Lower leg skin (tissue), 4 donors: Measurements from ENCODE around the gene FOXP1. TPM values are rescaled to one million over a fixed set of nuclear protein-coding genes. Genes with fewer than 3 reads are reported as not detected.

Source experiments
- DNase-seq, 2 donors: peaks; one replicate each; pipeline ENCODE4 v3.0.0-alpha.2; 2019; ENCODE audit warnings: low spot score in 2 of 2
- H3K4me3 ChIP-seq: fragments of 200-600 bp; sonication (generic); 2 replicates; pipeline ENCODE4 v1.5.1; 2017; ENCODE audit warnings: mild to moderate bottlenecking, low read depth; ENCODE audit not compliant: poor library complexity, severe bottlenecking
- POLR2A ChIP-seq, 2 donors: fragments of 450-650 bp; IDR thresholded peaks; one replicate each; pipeline ENCODE4 v1.6.1; 2016 to 2017; ENCODE audit warnings: antibody characterized with exemption in 2 of 2, mild to moderate bottlenecking in 1 of 2, moderate library complexity in 1 of 2
- WGBS, 2 donors: methylation state at CpG; one replicate each; pipeline ENCODE4 v1.1.5; 2018; 5-methylcytosine and 5-hydroxymethylcytosine counted together
- intact Hi-C: fragments of 100-400 bp; cut with DNase I; formaldehyde crosslinking; loops from one replicate; pipeline ENCODE4 v1.15.0; 2023; ENCODE audit warnings: low total_unique reads
- total RNA-seq, 4 donors: library from RNA; depleted of rRNA; stranded (reverse); fragments of >200 nt; gene quantifications; one replicate each; pipeline ENCODE4 v1.1.0, GENCODE V29; 2016
- TF ChIP-seq, protein P1 (sequence below), 3 donors: fragments of 450-650 bp; IDR thresholded peaks; one replicate each; pipeline ENCODE4 v1.5.1; 2016; ENCODE audit warnings: antibody characterized with exemption in 3 of 3, mild to moderate bottlenecking in 3 of 3, moderate library complexity in 2 of 3

The FOXP1 gene
- total RNA-seq, 4 donors from 2014 or later, result 46.6 to 66.6 (median 55.2) TPM

DNA sequence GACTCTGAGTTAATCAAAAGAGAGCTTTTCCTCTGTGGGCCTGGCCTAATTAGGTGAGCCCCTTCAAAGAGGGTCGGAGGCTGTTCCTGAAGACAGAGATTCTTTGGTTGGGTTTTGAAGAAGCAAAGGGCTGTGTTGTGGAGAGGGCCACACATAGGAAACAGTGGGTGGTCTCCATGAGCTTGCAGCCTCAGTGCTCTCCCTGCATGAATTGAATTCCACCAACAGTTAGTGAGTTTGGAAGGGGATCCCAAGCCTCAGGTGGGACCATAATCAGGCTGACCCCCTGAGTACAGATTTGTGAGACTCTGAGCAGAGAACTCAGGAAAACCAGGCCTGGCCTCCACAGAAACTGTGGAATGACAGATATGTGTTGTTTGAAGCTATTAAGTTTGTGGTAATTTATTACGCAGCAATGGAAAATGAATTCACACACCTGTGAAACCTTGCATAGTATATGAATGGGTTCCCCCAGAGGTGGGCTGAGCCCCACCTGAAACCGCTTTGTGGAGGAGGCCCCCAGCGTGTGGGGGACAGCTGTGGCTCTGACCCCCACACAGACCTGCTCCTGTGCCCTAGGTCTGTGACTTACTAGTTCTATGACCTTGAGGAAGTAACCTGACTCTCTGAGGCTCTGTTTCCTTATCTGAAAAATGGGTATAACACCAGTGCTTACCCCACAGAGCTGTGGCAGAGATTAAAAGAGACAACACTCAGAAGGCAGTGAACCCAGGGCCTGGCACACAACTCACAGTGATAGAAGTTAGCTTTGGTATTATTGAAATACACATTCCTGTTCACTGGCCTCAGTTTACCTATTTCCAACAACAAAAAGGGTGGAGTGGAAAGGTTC is 431.3 kb downstream of the FOXP1 start:
- TF ChIP-seq, protein P1, sequence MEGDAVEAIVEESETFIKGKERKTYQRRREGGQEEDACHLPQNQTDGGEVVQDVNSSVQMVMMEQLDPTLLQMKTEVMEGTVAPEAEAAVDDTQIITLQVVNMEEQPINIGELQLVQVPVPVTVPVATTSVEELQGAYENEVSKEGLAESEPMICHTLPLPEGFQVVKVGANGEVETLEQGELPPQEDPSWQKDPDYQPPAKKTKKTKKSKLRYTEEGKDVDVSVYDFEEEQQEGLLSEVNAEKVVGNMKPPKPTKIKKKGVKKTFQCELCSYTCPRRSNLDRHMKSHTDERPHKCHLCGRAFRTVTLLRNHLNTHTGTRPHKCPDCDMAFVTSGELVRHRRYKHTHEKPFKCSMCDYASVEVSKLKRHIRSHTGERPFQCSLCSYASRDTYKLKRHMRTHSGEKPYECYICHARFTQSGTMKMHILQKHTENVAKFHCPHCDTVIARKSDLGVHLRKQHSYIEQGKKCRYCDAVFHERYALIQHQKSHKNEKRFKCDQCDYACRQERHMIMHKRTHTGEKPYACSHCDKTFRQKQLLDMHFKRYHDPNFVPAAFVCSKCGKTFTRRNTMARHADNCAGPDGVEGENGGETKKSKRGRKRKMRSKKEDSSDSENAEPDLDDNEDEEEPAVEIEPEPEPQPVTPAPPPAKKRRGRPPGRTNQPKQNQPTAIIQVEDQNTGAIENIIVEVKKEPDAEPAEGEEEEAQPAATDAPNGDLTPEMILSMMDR (IDR thresholded peaks at IDR 0.05), result no peak
- no peak for TF ChIP-seq POLR2A (IDR thresholded peaks at IDR 0.05)
- intact Hi-C loops, result no loop called here
- WGBS, 2 donors, result 72 to 93% methylated on average over 4 of the region's 4 CpGs
- H3K4me3 ChIP-seq, result no peak overlapping the region
- DNase-seq, result no peak

DNA sequence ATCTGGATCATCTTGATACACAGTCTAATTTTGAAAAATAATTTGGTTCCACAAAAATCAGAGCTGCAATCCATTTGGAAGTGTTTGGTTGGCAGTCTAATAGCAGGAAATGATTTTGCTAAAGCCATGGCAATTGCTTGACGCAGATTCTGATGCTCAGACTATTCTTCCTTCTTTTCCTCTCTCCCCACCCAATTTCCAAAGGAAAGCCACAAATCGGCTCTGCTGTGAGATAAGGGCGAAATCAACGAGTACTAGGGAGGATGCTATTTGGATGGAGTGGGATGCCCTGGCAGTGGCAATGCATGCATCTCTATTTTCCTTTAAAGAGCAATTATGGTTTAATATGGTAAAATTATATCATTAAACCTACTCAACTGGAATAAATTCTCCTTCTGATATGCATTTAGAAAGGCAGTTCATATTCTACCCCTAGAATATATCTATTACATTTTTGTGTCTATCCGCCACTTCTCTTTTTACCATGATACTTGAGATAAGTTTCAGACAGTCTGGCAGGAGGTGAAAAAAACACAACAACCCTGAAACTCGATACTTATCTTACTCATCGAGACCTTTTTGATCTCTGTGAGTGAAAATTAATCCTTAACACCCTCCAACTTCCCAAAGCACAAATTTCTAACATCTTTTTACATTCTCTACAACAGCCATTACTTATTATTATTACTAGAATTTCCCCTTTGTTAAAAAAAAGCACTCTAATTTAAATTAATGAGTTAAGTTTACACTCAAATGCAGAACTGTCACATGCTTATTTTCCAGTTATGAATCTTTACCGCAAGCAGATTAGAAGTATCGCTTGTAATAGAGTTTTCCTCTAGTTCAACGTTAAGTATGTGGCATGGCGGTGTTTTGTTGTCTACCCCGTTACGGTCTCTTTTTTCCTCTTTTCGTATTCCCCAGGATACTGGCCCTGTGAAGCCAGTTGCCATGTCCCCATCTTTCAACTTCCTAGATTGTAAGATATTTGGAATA is 433.3 kb downstream of the FOXP1 start:
- intact Hi-C loops, result no loop called here
- TF ChIP-seq POLR2A (IDR thresholded peaks at IDR 0.05), result no peak

DNA sequence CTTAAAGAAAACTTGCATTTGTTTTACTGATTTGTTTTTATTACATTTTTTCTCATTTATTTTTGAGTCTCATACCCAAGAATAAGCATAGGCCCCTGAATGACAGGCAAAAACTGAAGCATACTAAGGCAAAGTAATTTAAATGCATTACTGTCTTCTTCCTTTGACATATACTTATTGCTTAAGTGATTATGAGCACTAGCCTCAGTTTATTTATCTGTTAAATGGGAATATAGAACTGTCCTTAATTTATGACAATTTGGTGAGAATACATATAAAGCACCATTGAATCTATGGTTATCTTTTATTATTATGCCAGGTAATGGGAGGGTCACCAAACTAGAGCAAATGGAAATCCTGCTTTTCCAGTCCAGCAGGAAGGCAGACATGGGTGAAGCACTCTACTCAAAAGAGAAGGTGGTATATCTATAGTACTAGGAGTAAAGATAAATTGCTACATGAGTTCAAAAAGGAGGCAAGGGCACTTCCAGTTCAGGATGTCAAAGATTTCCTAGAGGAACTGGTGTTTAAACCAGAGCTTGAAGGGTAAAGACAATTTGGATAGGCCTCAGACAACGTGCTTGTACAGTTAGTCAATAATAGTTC is 435.0 kb downstream of the FOXP1 start:
- TF ChIP-seq, protein P1 (IDR thresholded peaks at IDR 0.05), result no peak
- TF ChIP-seq POLR2A (IDR thresholded peaks at IDR 0.05), result no peak
- H3K4me3 ChIP-seq, result no peak overlapping the region
- WGBS, 2 donors, result 58 to 65% methylated on average over 1 of the region's 1 CpG
- intact Hi-C loops, result no loop called here
- DNase-seq, result no peak

More for the DNA sequence above, 433.3 kb downstream of the FOXP1 start:
- DNase-seq, result no peak
- no peak overlapping the region for H3K4me3 ChIP-seq
- 82 to 84% methylated on average over 14 of the region's 14 CpGs for WGBS, 2 donors

DNA sequence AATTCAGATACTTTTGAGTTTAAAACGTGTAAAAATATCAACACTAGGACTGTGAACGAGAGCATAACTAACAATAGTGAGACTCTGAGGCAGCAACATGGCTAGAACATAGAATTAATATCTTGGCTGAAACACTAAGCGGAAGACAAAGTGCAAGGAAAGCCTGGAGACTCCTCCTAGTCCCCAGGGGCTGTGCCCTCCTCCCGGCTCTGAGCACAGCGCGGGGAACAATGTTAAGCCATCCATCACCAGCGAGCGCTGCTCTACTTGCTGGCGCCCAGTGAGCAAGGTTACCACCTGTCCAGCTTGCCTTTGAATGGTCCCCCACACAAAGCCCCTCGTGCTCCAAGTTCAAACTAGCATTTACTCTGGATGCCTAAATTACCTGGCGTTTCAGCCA is 436.9 kb downstream of the FOXP1 start:
- intact Hi-C loops, result no loop called here
- DNase-seq, result no peak
- WGBS, 2 donors, result 74 to 80% methylated on average over 11 of the region's 11 CpGs
- H3K4me3 ChIP-seq, result no peak overlapping the region
- TF ChIP-seq, protein P1 (IDR thresholded peaks at IDR 0.05), result no peak
- no peak for TF ChIP-seq POLR2A (IDR thresholded peaks at IDR 0.05)

DNA sequence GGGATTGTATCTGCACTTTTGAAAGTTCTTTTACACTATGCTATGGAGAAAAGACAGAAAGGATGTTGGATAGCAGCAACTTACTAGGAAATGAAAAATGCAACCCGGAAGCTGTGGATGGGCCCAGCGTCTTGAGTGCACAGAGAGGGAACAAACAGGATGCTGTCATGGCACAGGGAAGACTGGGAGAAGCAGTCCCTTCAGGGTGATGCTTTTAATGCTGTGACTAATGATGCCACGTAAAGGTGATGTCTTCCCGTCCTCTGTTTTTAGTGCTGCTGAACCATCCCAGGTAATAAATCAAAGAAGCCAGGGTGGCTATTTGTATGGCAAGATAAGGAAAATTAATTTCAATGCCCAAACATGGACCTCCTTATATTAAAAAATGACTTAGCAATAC is 437.6 kb downstream of the FOXP1 start:
- TF ChIP-seq, protein P1 (IDR thresholded peaks at IDR 0.05), result no peak
- no peak for TF ChIP-seq POLR2A (IDR thresholded peaks at IDR 0.05)
- no peak for DNase-seq
- intact Hi-C loops, result no loop called here
- WGBS, 2 donors, result 88 to 89% methylated on average over 4 of the region's 4 CpGs
- no peak overlapping the region for H3K4me3 ChIP-seq
